NOMO-1 (cell line): Measurements from ENCODE around the gene CDH4.

Source experiments
- DNase-seq, 2 experiments: peaks; one replicate each; lab custom pipeline; 2025; ENCODE audit not compliant: unreplicated experiment in 2 of 2; lab: John Stamatoyannopoulos, UW

The CDH4 gene

DNA sequence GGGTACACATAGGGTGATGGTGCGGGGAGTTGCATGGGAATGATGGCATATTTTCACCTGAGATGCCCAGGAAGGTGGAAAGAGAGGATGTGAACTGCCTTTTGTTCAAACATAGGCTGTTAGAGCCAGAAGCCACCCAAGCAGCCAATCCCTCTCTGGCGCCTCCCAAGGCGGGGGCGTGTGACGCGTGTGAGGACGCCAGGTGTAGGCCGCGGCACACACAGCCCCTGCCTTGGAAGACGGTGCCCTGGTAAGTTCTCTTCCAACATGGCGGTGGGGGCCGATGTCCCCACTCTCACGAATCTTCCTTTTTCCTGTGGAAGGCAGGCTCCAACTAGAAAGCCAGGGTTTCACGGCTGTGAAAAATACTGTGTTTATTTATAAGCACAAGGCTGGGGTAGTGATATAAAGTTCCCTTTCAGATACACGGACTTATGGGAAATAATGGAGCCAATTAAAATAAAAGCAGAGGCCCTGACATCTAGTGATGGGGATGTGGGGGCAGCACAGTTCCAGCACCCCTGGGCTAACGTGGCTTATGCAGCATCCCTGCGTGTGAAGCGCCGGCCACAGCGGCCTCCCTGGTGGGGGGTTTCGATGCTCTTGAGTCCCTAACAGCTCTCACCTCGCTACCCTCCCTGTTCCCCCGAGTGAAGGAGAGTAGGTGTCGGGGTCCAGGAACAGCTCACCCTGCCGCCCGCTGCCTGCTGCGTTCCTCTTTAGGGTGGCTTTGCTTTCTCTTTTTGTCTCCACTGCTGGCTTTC is 28.3 kb downstream of the CDH4 start:
- no peak for DNase-seq

DNA sequence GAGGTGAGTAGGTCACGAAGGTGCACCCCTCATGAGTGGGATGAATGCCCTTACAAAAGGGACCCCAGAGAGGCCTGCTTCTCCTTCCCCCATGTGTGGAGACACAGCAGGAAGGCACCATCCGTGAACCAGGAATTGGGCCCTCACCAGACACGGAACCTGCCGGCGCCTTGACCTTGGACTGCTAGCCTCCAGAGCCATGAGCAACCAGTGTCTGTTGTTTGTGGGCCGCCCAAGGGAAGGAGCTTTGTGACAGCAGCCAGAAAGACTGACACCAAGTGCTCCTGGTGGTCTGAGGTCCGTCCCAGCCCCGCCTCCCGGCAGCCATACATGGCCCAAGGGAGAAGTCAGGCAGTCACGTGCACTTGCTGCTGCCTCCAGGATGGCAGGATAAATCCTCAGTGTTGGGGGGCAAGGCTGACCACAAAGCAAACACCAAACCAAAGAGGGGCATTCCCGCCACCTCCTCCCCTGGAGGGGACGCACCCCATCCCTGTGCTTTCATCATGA is 29.3 kb downstream of the CDH4 start:
- DNase-seq: no peak

DNA sequence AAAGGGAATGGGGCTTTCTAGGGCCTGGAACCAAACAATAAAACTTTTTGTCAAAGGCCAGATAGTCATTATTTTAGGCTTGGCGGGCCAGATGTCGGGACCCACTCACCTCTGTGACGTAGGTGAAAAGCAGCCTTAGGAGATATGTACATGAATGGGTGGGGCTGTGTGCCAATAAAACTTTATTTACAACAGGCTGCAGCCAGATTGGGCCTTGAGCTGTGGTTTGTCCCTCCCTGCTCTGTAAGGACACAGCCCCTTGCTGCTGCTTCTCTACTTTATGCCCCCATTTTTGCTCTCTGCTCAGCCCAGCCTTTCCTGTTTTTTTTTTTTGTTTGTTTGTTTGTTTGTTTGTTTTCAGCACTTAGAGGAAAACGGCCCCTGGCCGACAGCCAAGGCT is 32.7 kb downstream of the CDH4 start:
- DNase-seq: no peak

DNA sequence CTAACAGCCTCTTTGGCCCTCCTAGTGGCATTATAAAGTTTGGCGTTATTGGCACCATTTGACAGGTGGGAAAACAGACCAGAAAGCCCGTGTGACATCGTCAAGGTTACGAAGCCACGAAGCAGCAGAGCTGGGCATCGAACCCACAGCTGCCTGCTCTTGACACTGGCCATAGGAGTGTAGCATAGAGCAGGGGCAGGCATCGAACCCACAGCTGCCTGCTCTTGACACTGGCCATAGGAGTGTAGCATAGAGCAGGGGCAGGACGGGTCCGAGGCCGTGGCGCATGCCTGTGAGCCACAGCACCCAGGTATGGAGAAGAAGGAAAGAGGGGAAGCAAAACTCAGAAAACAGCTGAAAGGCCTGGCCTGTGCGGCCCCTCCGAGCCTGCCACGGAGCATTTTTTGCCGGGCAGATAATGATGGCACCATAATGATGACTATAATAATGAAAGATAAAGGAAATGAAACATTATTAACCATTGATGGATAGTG is 33.1 kb downstream of the CDH4 start:
- no peak for DNase-seq

DNA sequence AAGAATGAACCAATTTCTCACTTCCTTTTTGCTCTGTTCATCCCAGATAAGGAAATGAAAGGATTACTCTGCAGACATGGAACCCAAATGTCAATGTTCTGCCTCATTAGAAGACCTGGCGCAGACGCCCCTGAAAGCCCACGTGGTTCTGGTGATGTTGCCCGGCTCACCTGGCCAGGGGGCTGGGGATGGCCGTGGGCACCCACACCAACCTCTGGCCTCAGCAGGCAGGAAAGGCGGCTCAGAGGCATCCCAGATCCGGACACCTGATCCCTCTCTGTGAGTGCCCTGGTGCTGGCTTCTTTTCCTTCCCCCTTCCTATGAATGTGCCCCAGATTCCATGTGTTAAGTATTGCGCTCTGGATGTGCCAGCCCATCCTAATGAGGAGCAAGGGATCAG is 33.6 kb downstream of the CDH4 start:
- DNase-seq: no peak

DNA sequence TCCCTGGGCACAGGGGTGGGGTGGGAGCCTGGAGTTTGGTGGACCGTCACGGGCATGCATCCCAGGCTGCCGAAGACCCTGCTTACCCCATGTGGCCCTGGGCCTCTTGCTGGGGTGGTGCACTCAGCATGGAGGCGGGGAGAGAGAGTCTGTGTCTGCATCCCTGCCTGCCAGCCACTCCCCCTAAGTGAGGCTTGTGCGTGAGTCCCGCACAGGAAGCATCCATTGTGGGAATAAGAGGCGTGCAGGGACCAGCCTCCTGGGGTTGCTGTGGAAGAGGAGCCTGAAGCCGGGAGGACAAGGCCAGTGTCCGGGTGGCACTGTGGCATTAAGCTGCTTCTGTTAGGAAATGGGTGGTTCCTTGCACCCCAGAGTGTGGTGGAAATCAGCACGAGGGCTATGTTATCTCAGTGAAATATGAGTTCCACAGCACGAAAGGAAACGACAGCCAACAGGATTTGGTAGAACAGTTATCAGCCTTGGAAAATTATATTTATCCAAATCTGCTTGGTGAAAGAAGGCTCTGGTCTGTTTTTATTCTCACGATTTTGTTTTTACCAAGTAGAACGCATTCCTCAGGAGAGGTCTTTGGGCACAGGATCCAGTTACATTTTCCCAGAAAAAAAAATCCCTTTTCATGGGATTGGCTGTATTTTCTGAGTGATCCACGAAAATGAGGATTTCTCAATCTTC is 35.7 kb downstream of the CDH4 start:
- DNase-seq: no peak

DNA sequence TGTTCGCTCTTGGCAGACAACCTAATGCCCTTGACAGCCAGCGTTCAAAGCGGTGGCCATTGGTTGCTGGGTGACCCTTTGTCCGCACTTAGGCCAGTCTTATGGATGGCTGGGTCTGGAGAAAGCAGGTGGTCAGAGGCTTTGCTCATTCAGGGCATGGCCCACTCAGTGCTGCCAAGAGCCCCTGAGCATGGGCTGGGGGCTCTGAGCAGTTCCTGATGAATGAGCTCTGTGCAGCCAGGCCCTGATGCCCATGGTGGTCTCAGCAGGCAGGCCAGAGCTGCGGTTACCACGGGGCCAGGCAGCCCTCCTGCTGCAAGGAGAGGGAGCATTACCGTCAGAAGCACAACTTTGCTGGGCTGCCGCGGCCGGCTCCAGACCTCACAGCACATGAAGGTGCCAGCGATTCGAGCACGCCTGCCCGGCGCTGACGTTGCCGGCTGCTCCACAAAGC is 36.3 kb downstream of the CDH4 start:
- no peak for DNase-seq

DNA sequence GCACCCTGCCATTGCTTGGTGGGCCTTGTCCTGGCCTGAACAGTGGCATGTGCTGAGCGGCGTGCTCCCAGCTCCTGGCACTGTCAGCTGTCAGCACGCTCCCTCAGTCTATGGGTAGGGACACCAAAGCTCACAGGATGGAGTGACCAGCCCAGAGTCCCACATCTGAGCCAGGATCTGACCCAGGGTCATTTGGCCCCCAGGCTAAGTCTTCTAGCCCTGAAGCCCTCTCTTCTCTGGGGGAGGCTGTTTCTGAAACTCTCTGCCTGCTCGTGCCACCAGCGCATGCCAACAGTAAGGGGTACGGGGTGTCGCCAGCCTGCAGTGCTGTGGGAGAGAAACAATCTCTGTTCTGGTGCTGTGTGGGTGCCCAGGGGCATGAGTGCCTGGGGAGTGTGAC is 37.1 kb downstream of the CDH4 start:
- no peak for DNase-seq

DNA sequence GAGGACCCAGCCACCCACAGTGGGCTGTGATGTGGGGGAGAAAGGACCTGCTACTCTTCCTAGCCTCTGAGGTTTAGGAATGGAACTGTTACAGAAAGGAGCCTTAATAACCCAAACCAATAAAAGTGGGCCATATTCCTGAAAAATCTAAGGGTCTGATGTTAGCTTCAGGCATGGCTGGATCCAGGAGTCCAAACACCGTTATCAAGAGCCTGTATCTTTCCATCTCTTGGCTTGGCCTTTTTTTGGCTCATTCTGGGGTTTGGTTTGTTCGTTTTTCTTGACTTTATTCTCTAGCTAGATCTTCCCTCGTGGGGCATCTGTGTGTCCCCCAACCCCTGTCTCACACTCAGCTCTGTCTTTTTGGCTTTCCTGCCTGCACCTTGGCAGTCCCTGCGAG is 38.7 kb downstream of the CDH4 start:
- DNase-seq: no peak

DNA sequence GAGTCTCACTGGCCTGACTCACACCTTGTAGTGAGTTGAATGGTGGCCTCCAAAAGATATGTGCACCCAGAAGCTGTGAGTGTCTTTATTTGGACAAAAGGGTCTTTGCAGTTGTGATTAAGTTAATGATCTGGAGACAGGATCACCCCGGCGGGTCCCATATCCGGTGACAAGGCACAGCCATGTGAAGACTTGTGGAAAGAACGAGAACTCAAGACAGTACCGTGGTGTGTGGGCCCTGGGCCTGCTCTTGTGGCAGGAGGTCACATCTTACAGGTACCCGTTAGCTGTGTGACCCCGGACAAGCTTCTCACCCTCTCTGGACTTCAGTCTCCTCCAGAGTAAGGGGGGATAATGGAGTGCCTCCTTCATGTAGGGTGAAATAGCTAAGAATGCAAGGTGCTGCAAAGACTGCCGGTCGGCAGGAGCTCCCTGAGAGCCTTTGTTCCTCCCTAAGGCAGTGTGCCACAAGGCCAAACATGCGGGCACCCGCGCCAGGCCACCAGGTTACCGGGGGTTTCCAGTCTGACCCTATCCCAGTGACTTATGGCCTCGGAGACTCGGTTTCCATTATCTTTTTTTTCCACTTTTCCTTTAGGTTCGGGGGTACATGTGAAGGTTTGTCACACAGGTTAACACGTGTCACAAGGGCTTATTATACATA is 39.2 kb downstream of the CDH4 start:
- no peak for DNase-seq

DNA sequence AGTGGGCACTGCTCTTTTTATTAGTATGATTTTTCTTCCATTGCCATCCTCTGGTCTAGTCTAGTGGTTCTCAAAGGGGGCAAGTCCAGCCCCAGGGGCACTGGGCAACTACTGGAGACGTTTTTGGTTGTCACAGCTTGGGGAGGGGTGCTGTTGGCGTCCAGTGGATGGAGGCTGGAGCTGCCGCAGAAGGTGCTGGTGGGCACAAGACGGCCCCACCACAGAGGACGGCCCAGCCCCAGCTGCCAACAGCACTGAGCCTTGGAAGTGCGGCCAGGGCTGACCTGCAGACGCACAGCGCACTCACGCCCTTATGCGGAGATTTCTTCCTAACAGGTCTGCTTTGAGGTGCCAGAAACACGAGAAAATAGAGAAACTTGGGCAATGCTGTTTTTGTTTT is 40.3 kb downstream of the CDH4 start:
- no peak for DNase-seq

DNA sequence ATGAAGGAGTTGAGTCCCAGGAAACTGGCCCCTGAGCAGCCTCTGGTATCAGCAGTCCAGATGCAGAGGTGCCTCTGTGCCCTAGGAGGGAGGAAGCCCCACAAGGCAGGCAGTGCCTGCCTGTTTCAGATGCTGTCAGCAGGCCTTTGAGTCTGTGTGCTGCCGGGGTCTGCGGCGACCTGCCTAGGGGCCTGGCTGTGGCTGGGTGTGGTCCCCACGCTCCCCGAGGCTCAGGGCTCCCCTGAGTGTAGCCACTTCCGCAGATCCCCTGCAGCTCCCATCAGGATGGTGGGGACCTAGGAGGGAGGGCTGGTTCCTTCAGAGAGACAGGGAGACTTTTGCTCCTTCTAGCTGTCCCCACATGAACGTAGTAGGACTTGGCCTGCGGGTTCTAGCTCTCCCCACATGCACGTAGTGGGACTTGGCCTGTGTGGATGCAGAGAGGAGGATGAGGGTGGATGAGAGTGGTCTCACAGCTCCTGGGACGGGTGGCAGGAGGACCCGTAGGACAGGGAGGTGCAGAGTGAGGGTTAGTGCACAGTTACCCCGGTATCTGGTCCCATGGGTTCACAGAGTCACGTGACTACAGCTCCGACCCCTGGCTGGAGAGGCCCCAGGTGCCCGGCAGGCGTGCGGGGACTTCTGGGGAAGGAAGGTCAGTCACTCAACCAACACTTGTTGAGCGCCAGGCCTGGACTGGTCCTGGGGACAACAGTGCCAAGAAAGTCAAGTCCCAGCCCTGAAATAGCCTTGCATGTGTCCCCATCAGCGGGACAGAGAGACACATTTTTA is 41.0 kb downstream of the CDH4 start:
- DNase-seq: no peak

DNA sequence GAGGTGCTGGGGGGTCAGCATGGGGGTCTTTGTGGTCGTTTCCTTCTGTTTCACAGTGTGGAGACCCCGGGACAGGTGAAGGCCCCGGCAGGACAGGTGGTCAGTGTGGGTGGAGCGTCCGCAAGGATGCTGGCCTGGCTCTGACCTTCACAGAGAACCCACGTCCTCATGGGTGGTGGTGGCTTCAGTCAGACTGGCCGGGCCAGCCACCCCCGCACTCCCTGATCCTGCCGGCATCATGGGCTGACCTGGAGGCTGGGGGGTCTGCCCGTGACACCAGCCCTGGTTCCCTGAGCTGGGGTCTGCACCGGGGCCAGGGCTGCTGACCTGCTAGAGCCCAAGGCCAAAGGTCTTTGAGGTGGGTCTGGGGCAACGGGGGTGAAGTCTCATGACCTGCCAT is 41.9 kb downstream of the CDH4 start:
- DNase-seq: no peak

DNA sequence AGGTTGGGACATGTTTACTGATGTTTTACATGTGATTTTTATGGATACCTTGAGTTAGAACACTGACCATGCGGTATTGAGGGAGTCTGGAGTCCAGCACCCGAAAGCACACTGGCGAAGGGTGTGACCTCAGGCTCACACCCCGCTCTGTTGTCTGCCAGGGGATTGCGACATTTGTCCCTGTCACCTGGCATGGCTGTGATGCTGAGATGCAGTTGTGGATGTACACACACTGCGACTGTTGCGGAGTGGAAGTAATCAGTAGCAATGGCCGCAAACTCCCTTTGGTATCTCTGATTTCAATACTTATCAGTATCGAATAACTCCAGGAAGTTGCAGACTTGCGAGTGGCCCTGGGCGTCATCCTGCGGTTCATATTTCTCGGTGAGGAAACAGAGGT is 43.2 kb downstream of the CDH4 start:
- no peak for DNase-seq

DNA sequence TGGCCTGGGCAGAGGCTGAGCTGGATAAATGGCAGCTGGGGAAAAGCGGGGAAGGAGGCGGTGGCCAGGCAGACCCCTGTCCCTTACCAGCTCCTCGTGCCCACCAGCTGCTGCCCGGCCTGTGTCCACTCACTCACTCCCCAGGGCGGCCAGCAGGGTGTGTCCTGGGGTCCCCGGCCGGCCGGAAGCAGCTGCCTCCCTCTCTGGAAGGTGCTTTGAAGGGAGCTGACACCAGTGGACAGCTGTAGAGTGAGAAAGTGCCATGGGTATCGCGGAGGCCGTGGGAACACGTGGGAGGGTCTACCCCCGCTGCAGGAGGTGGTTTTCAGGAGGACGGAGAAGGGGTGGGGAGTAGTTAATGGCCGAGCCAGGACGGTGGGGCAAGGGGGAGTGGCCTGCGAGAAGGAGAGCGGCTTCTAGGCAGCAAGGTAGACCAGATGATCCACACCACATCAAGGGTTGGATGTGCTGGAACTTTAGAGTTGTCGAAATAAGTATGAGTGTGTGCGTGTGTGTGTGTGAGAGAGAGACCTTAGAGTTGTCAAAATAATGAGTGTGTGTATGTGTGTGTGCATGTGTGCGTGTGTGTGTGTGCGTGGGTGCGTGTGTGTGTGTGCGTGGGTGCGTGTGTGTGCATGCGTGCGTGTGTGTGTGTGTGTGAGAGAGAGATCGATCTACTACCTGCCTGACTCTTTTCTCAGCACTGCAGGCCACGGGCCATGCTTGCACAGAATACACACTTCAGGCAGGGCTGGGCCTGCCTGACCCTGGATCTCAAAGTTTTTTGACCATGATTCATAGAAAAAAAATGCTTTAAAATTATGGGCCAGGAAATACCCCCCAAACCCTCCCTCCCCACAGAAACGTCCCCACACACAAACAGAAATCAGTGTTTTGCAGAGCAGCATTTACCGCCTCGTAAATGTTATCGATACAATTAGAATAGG is 43.9 kb downstream of the CDH4 start:
- DNase-seq: no peak

DNA sequence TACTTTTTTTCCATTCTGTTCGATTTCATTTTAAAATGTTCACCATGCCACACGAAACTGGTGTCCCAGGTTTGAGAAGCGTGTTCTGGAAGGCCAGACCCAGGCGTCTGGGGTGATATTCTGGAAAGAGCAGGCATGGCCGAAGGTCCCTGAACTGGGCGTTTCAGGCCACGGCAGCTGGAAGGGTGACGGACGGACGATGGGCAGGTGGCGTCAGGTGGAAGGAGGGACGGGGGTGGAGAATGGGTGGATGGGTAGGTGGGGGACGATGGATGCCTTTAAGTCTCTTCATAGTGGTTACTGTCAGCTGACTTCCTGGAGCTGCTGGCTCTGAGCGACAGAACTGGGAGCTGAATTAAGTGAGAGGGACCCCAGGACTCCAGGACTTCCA is 44.6 kb downstream of the CDH4 start:
- no peak for DNase-seq

DNA sequence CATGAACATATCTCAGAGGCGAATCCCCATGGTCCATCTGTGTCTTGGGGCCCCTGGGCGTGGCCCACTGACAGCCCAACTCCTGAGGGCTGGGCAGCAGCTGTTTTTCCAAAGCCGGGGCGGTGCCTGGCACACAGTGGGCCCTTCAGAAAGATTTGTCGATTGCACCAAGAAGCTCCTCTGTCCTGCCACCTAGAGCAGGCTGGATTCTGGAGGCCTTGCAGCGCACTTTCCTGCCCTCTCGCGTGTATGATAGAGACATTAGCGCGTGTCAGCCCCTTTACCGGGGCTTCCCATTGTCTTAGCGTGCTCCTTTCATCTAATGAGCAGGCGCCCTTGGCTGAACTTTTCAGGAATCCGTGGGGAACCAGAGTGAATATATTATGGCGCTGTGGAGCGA is 45.4 kb downstream of the CDH4 start:
- no peak for DNase-seq

DNA sequence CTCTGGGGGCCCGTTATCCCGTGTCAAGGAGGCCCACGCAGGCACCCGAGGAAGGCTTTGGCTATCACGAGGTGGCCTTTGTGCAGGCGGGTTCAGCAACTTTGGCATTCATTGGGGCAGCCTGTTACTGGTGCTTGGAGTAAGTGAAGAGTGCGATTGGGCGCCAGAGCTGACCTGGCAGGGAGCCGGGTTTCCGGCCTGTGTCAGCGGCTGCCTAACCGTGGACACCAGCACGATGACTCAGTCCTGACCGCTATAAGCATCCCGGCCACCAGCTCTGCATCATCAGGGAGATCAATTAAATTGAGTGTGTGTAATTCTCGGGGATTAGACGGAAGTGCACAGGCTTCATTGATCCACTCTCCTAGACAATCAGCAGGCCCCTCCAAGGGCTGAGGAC is 45.9 kb downstream of the CDH4 start:
- no peak for DNase-seq

DNA sequence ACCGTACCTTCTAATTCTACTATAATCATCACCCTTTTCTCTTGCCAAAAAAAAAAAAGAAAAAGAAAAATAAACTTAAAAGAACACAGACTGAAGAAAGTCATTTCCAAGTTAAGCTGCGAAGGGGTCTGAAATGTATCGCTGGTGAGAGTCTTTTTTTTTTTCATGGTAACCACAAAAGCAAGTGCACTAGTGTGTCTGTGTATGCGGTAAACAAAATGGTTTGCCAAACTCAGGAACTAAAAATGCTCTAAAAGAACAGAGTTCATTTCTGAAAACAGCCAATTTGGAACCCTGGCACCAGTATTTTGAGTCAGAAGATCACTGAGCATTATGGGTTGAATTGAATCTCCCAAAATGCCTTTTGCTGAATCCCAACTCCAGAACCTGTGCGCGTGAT is 46.6 kb downstream of the CDH4 start:
- DNase-seq: no peak

DNA sequence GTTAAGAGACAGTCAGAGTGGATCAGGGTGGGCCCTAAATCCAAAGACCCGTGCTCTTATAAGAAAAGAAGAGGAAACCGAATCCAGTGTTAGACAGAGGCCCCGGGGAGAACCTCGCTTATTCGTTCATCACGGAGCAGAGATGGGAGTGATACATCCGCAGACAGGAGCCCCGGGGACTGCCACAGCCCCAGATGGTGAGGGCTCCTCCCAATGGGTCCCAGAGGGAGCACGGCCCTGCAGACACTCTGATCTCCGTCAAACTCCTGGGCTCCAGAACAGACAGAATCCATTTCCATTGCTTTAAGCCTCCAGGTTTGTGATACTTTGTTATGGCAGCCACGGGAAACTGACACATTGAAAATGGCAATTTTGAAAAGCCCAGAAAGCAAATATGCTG is 47.0 kb downstream of the CDH4 start:
- no peak for DNase-seq
